HG02678 (cell line): ENCODE data around the gene HSD17B1.
"Not testable (repeated sequence)": the region's sequence is repeated elsewhere in the genome, so short reads cannot be mapped to it uniquely, and the experiment has no call there.

Experiments
- ATAC-seq: cut with Tn5 transposase; IDR thresholded peaks from one replicate; pipeline ENCODE4 v1.9.1; 2021; ENCODE audit warnings: mild to moderate bottlenecking, moderate library complexity; ENCODE audit not compliant: unreplicated experiment

HSD17B1 gene

DNA sequence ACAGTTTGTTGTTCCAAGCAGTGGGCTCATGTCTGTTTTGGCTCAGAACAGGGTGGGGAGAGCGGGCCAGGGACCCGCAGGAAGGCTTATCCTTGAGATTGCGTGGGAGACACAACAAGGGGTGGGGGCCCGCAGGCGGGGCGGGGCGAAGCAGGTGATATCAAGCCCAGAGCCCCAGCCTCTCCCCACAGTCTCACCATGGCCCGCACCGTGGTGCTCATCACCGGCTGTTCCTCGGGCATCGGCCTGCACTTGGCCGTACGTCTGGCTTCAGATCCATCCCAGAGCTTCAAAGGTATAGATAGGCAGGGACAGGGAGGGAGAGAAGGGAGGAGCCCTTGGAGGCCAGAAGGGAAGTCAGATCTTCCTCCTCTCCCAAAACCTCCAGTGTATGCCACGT is at the start of gene HSD17B1:
Gene HSD17B1 (plus strand): TSS at position 188 of the 400 bp plus-strand sequence. CDS start 11 bp downstream, at position 199.
- not testable (repeated sequence) for ATAC-seq

GRCh38 chr17:42502926-42503325 is 49.8 kb upstream of the HSD17B1 start:
- ATAC-seq, result no peak

DNA sequence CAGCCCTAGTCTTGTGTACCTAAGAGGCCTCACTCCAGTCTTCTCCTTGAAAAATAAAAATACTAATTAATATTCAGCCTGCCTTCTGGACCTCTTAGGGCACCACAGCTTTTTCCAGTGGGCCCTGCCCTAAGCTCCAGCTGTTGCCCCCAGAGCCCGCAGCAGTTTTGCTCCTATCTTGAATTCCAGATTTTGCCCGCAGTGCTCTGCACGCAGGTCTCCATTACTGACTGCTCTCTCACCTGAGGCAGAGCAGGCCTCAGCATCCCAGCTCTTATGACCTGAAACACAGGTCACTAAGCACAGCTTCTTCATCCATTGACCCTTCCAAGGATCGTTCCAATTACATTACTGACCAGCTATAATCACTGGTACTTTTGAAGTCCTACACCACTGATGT is 45.1 kb upstream of the HSD17B1 start:
- no peak for ATAC-seq

DNA sequence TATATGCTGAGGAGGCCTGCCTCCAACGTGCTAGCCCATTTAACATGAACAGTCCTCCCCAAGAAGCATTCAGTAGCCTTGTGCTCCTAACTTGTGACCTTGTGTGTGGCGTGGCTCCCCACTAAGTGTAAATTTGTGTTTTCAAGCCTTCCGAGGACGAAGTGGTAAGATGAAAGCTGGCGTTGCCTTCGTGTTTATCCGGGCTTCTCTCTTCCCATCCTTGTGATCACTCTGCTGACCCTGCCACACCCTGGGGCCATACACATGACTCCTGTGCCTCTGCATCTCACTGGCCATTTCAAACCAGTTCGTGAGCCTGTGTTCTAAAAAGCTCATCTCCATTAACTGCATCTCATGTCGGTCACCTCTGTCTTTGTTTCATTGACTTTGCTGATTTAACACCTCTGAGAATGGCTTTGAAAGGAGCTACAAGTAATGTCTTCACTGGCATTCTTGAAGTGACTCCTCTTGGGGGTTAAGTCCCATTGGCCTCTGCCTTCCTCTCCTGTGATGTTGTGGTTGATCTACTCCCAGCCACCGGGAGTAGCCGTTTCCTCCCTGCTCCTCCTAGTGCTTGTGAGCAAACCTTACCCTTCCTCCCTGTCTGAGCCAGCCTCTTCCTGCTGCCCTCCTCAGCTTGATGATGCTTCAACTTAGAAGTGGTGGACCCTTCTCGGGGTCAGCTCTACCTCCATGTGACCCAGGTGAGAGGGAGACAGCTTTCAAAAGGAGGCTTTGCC is 44.1 kb upstream of the HSD17B1 start:
- ATAC-seq, result no peak

- ATAC-seq, result no peak
These were observed 43.3 kb upstream of the HSD17B1 start for GRCh38 chr17:42509409-42509808.

DNA sequence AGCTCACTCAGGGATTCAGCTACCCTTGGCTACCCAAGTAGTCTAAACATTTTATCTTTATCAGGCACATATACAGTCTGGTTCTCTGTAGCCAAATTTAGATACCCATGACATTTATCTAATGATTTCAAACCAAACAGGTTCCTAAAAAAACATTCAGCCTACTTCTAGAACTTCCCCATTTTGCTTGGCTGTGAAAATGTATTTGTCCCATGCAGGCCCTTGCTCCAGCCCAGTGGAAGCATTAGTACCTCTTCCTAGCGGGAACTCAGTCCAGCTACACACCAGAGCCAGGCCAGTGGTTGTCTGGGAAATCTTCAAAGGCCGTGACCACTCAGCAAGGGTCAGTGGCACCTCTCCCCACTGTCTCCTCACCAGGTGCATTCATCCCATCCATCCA is 42.9 kb upstream of the HSD17B1 start:
- no peak for ATAC-seq

DNA sequence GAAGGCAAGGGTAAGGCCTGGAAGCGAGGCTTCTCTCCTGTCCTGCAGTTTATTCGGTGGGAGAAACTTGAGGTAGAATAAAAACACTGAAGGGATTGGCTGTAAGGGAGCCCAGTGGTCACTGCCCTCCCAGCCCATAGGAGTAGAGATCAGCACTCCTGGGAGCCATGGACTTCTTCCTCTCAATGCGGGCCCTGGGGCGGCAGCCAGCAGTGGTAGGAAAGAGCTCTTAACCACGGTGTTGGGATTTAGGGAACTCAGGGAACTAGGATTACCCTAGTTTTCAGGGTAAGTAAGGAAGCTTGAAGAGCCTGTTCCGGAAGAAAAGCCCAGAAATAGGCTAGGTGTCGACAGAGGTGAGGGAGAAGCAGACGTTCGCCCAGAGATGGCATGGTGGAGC is 40.5 kb upstream of the HSD17B1 start:
- ATAC-seq, result no peak

GRCh38 chr17:42512733-42513251 is 39.9 kb upstream of the HSD17B1 start:
- ATAC-seq, result no peak

DNA sequence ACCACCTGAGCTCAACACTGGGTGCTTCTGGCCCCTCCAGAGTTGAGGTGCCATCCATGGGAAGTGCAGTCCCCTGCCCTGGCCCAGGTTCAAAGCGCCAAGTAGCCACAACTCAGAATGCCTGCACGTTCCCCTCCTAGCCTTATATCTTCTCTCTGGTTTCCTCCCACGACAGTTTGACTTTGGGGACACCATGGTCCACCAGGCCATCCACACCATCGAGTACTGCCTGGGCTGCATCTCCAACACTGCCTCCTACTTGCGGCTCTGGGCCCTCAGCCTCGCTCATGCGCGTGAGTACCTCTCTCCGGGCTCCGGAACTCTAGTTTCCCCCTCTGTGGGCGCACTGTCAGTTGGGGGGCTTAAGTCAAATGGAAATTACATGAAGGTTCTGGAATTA is 39.0 kb upstream of the HSD17B1 start:
- no peak for ATAC-seq

DNA sequence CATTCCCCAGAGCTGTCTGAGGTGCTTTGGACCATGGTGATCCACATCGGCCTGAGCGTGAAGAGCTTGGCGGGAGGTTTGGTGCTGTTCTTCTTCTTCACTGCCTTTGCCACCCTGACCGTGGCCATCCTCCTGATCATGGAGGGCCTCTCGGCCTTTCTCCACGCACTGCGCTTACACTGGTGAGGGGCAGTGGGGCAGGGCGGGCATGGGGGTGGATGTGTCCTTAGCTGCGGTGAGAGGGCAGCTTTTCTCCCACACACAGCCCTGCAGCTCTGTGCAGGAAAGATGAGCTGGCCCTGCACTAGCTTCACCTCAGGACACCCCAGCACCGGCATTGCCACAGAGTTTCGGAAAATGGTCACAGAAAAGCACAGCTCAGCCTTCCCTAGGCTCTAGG is 38.4 kb upstream of the HSD17B1 start:
- no peak for ATAC-seq

GRCh38 chr17:42514867-42515266 is 37.9 kb upstream of the HSD17B1 start:
- no peak for ATAC-seq

- no peak for ATAC-seq
These were observed 35.2 kb upstream of the HSD17B1 start for GRCh38 chr17:42517516-42517915.

- ATAC-seq, result no peak
These were observed 34.5 kb upstream of the HSD17B1 start for GRCh38 chr17:42518046-42518754.

GRCh38 chr17:42518755-42519545 is 33.8 kb upstream of the HSD17B1 start:
- ATAC-seq, result no peak

- no peak for ATAC-seq
These were observed 32.9 kb upstream of the HSD17B1 start for GRCh38 chr17:42519546-42520491.

- no peak for ATAC-seq
These were observed 32.2 kb upstream of the HSD17B1 start for GRCh38 chr17:42520540-42520951.

GRCh38 chr17:42521036-42521435 is 31.7 kb upstream of the HSD17B1 start:
- ATAC-seq, result no peak

DNA sequence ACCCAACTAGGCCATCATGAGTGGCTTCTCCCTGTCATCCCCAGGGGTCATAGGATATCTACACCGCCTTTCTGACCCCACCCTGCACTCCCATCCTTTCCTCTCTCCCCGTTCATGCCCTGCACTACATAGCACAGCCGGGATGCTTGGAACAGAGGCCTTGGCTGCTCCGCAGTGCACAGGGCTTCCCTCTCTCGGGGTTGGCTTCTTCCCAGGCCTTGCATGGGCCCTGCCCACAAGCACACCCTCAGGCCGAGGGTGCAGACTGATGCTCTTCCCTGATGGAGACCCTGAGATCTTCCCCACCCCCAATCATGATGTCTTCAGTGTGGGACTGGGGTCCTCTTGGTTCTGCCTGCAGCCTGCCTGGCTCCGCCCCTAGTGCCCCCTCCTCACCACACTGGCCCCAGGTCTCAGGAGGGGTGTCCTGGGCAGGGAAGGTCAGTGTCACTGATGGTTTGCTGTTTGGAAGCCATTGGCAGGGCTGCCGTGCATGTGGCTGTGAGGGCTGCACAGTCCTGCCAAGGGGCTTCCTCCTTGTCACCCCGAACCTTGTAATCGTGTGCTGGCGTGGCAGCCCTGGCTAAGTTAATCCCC is 31.0 kb upstream of the HSD17B1 start:
- no peak for ATAC-seq

GRCh38 chr17:42522263-42522790 is 30.4 kb upstream of the HSD17B1 start:
- ATAC-seq, result no peak
